Right forelimb (tissue), 1 donor: ENCODE data around the gene RSF1.
"Not testable (repeated sequence)": the region's sequence is repeated elsewhere in the genome, so short reads cannot be mapped to it uniquely, and the experiment has no call there.

ENCODE experiments used
- DNase-seq: peaks from one replicate; pipeline ENCODE4 v3.0.0-alpha.2; 2018

The RSF1 gene

DNA sequence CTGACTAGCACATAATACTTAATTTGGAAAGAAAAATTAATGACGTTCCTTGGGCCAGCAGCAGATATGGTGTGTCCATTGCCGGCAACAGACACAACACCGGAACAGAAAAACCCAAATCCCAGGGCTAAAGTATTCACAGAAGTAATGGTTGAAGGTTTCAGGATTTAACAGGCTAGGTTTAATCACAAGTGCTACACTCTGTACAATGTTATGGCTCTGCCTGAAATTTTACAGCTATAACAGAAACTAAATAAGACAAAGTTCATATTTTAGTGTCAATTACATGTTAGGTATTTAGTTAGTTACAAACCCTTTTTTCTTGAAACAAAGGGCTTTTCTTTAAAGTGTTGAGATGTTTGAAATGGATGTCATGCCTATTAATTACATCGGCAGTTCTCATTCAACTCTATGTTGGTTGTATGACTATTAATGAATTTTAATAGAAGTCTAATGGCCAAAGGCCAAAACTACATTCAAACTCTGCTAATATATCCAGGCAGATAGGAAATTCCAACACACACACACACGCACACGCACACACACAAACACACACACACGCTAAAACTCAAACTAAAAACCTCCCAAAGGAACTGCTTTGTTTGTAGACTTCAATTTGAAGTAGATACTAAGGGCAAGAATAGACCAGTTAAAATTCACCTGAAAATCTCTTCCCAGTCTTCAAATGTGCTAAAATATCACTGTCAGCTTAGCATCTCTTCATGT is 155.1 kb downstream of the RSF1 start:
- no peak for DNase-seq

DNA sequence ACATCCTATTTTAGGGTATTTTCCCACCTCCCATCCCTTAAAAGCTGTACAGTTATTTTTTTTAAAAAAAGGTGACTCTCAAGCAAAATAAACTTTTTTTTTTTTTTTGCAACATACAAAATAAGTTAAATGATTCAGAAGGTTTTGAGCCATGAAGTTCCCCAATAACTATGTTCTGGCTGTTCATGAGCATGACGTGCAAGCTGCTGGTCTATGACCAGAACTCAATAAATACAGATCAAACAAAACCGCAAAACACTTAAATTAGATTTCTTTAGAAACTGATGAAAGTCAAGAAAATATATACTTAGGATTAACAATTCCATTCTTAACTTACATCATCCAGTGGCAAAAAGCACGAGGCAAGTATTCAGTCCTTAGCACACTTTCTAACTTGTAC is 158.9 kb downstream of the RSF1 start:
- DNase-seq, result no peak

DNA sequence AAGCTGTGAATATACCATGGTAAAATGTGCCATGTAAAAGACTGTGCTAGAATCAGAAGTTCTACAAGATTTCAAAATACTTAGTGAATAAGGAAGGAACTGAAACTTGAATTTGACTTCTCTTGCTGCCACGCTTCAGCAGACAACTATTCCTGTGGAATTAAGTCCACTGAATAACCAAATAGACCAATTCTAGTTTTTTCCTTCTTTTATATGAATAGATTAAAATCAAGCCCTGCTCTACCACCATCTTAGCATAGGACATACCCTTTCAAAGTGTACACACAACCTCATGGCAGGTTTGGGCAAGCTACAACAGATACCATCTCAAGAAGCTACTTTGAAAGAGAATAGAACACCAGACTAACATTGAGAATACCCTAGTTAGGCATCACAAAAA is 159.6 kb downstream of the RSF1 start:
- DNase-seq, result no peak

DNA sequence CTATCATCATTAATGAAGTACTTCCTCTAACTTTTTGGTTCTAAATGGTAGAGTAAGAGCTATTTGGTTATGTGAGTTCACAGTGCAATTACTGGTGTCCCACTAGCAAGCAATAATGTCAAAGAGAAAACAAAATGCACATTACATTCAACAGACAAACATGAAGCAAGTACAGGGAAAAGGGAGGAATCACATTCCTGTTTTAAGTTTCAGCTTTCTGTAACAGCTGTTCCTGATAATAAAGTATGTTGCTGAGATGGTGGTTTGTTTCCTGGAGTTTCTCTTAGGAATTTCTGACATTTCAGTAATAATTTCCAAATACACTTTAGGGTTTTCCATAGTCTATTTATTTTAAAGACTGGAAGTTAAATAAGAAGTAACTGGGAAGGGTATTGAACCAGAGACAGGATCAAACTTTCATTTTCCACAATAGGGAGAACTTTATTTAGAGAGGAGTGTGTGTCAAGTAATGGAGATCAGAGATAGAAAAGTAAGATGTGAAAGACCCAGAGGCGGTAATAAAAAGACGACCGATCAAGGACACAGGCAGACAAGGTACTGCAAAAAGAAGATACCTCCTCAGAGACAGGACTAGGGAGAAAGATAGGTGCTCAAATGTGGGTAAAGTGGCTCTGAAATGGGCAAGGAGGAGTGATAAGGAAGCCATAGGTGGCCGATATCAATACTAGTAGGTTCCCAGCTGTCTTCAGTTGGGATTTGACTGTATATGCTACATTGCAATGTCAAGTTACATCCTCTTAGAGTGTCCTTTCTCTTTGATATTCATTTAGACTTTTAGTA is 162.1 kb downstream of the RSF1 start:
- DNase-seq, result no peak

DNA sequence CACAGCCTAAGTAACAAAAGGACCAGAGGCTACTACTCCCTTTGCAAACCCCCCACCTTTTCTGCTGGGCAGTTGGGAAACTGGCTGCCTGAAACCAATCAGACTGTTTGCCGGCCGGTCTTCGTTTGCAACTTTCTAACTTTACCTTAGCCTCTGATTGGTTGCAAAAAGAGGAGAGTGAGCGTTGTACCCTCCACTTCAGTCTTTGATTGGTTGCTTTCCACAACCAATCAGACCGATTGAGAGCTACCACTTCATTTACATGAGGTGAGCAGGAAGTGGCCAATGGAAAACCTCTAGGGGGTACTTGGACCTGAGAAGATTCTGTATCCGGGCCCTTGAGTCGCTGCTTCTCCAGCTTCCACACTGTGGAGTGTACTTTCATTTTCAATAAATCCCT is 164.2 kb downstream of the RSF1 start:
- no peak for DNase-seq

DNA sequence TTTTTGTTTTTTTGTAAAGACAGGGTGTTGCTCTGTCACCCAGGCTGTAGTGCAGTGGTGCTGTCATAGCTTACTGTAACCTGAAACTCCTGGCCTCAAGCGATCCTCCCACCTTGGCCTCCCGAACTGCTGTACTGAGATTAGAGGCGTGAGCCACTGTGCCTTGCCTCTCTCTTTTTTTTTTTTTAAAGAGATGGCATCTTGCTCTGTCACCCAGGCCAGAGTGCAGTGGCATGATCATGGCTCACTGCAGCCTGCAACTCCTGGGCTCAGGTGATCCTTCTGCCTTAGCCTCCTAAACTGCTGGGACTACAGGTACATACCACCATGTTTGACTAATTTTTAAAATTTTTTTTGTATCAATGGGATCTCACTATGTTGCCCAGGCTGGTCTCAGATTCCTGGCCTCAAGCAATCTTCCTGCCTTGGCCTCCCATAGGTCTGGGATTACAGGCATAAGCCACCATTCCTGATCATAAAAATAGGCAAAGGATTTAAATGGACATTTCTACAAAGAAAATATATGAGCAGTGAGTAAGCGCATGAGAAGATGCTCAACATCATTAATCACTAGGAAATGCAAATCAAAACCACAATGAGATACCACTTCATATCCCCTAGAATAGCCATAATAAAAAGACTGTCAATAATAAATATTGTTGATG is 165.6 kb downstream of the RSF1 start:
- DNase-seq, result no peak

DNA sequence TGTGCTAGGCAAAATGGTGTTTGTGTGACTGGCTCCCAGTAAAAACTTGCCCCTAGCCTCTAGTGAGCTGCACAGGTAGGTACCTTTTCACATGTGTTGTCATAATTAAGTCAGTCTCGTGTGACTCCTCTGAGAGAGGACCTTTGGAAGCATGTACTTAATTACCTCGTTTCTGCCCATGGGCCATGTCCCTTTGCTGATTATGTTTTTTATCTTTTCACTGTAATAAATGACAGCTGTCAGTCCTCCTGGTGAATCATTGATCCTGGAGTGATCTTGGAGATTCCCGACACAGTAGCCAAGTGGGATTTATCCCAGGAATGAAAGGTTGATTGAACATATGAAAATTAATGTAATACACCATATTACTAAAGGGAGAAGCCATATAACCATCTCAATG is 170.4 kb downstream of the RSF1 start:
- DNase-seq, result no peak

DNA sequence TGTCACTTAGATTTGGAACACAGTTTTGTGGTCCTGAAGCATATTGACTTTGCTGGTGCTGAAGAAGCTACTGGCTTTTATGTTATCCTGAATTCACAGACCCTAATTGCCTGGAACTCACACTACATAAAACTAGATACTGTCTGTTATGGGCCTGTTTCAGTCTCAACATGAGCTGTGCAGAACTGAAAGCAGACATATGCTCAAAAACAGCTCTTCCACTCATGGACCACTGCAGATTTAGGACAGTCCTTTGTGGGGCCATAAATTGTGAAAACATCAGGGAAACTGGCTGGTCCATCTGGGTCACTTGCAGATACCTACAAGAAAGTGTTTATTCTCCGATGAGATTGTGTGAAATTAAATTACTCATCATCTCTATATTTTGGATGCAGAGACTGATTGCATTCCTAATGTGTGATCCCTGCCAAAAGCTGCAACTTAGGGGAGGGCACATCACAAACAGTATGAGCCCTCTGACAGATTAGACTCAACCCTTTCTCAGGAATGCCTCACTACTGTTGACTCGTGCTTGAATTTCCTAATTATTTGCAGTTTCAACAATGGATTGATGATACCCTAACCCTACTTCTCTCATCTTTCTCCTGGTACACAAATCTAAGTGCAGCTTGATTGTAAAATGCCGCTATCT is 172.7 kb downstream of the RSF1 start:
- no peak for DNase-seq

DNA sequence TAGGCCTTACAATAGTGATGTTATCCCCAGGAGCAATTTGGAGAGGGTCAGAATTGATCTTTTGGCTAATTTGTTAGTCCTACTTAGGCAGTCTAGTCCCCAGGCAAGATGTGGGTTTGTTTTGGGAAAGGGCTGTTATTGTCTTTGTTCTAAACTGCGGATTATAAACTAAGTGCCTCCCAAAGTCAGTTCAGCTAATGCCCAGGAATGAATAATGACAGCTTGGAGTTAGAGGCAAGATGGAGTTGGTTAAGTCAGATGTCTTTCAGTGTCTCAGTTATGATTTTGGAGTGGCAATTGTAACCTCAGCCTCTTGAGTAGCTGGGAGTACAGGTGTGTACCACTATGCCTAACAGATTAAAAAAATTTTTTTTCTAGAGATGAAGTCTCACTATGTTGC is 175.6 kb downstream of the RSF1 start:
- no peak for DNase-seq

DNA sequence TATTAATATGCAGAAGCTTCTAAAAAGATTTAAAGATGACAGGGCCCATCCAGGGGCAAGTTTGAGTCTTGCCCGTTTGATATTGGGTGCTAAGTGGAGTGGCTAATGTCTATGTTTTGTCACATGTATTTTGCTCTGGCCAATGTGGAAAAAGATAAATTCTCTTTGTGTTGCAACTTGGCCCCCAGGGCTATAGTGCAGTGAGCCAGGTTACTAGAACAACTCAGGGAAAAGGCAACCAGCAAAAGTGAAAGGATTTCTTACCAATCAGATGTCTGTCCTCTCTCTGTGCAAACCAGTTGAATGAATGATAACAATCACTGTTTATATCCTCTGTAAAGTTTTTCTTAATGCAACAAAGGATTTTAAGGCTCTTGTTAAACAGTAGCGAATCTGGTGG is 178.3 kb downstream of the RSF1 start:
- DNase-seq, result no peak

DNA sequence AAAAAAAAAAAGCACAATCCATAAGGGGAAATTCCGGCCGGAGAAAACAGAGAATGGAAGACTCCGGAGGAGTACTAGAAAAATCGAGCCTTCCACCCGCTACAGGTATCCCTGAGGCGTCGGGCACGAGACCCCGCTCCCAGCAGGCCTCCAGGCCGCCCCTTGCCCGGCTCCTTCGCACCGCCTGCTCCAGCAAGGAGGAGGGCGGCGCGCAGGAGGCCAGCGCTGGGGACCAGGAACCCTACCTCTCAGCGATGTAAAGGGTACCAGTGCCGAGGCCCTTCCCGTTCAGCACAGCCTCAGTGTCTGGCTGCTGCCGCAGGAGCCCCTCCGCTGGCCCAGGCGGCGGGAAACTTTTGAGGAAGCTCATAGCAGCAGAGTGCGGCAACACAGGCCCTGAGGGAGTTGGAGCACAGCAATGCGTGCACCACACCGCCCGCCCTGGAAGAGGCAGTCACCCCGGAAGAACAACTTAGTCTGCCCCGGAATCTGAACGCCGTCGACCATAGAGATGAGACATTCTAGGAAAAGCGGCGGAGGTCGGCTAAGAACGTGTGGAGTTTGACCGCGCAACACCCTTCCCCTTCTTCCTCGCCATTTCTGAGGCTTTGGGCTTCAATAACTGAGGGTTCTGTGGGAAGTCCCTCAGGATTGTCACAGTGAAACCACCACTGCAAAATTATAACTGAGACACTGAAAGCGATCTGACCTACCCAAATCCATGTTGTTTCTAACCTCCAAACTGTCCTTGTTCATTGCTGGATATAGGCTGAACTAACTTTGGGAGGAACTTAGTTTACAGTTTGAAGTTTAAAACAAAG is 183.0 kb downstream of the RSF1 start, which contains the start of gene CLNS1A:
CLNS1A (minus strand) TSS at position 450 of the 821 bp plus-strand sequence; CDS start at position 370, 80 bp downstream.
- DNase-seq, result peak; percentile 92

DNA sequence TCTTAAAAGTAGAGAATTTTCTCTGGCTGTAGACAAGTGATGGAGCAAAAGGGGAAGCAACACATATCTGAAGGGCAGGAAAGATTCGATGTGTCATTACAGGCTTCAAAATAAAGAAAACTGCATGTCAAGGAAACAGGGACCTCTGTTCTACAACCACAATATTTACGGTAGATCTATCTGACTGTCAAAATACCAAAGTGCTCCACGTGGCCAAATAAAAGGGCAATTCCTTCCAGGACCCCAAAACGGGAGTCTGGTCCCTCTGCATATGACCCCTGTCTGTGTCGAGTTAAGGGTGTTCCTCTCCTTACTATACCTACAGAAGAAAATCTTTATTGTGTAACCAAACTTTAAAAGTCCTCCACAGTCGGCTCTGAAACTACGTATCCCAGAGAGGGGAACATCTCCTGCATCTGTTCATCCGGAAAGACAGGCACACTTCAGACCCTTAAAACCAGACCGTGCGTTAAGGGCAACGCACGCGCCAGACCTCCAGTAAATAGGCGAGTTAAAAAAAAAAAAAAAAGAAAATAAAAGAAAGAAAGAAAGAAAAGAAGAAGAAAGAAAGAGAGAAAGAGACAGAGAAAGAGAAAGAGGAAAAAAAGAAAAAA is 183.7 kb downstream of the RSF1 start:
- DNase-seq, result no peak

DNA sequence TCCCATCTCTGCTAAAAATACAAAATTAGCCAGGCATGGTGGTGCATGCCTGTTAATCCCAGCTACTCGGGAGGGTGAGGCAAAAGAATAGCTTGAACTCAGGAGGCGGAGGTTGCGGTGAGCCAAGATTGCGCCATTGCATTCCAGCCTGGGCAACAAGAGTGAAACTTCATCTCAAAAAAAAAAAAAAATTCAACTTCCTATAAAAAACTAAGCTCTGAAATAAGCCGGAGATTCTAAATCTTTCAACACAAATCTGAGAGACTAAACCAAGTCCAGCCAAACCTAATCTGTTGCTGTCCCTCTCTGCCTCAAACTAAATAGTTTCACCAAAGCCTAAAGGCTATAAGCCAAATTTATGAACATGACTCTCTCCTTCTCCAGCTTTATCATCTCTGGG is 186.6 kb downstream of the RSF1 start:
- DNase-seq, result not testable (repeated sequence)

DNA sequence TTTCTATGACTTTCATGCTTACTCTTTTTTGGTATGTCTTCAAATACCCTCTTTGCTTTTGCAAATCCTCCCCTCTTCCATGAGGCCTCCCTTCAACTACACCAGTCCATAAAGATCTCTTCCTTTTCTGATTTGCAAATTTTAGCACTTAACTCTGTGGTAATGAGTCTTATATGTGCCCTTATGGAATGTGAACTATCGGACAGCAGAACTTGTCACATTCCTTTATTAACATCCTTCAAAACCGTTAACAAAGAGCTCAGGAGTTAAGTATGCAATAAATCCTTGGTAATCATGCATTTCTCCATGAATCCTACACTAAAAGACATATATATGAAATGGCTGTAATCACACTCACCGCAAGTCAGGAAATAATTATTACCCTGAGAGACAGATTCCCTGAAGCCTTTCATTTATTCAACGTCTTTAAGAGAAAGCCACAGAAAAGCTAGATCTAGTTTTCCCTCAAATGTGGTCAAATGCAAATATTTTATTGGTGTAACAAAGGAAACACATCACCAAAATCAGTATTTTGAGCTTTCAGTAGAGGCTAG is 190.3 kb downstream of the RSF1 start:
- no peak for DNase-seq

DNA sequence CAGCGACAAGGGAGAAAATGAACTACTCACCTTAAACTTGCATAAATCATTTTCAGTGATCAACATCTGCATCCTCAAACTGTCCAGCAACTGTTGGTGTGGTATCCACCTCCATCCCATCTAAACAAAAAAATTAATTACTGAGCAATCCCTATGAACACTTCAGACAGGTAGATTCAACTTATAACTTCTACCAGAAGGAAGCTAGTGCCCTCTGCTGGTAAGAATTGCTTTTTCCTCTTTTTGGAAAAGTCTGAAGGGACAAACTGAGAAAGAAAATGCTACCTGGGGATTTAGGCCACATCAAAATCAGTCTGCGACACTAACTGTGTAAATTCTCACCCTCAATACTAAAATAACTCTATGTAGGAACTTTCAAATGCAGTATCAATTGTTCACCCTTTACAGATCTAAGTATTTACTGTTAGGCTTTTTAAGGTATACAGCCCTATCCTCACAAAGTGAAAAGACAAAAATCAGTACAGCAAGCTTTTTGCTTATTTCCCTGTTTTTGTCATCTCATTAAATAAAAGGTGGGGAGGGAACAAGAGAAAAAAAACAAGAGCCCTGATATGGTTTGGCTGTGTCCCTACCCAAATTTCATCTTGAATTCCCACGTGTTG is 200.8 kb downstream of the RSF1 start:
- DNase-seq, result no peak

DNA sequence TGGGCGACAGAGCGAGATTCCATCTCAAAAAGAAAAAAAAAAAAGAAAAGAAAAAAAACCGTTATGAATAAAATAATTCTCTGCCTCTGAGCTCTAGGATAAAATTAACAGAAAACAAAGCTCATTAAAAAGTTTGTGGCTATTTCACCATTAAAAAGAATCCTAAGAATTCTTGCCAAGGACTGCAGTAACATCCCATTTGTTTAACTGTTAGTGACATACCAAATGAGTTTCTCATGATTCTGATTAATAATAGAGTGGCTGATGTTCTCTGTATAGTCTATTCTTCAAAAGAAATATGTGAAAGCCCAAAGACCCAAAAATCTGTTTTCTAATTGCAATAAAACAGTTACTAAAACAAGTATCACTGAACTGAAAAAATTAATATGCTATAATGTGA is 202.6 kb downstream of the RSF1 start:
- DNase-seq, result no peak

DNA sequence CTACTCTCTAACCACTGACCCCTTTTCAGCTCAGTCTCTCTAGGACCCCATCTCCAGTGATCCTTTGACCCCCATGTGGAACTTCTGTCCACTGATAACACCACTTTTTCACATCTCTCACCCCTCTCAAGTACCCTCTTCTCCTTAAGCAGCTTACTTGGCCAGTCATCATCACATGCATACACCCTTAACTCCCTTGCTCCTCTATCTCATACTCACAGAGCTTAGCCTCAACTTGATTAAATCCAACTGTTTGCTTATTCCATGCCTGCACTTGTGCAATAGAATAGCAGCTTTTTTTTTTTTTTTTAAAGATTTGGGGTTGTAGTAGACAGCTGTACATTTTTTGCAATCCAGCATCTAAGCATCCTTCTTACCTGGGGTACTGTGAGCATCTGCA is 208.6 kb downstream of the RSF1 start:
- DNase-seq, result no peak
